Measurements from ENCODE around the gene EVC2.
A peak's percentile ranks its signal among the peaks of the same experiment; 100 is the strongest.

The EVC2 gene

GRCh38 chr4:5554376-5554775 is 154.0 kb downstream of the EVC2 start:
- DNase-seq, result no peak

GRCh38 chr4:5553801-5554200 is 154.6 kb downstream of the EVC2 start:
- no peak for DNase-seq

- no peak for DNase-seq
These were observed 155.9 kb downstream of the EVC2 start for GRCh38 chr4:5552451-5552850.

- no peak for DNase-seq
These were observed 160.6 kb downstream of the EVC2 start for GRCh38 chr4:5547651-5548249.

- no peak for DNase-seq
These were observed 163.1 kb downstream of the EVC2 start for GRCh38 chr4:5545271-5545670.

GRCh38 chr4:5544762-5545161 is 163.6 kb downstream of the EVC2 start:
- no peak for DNase-seq

- no peak for DNase-seq
These were observed 164.7 kb downstream of the EVC2 start for GRCh38 chr4:5543681-5544080.

- no peak for DNase-seq
These were observed 167.2 kb downstream of the EVC2 start for GRCh38 chr4:5541169-5541568.

GRCh38 chr4:5539584-5539983 is 168.8 kb downstream of the EVC2 start:
- DNase-seq, result no peak

- DNase-seq, result no peak
These were observed 176.3 kb downstream of the EVC2 start for GRCh38 chr4:5532100-5532499.

- no peak for DNase-seq
These were observed 180.3 kb downstream of the EVC2 start for GRCh38 chr4:5528031-5528436.

- no peak for DNase-seq
These were observed 181.1 kb downstream of the EVC2 start for GRCh38 chr4:5527211-5527610.

- no peak for DNase-seq
These were observed 182.1 kb downstream of the EVC2 start for GRCh38 chr4:5526080-5526846.

- DNase-seq, result peak; percentile 13
These were observed 183.7 kb downstream of the EVC2 start for GRCh38 chr4:5524446-5525299.

- no peak for DNase-seq
These were observed 191.0 kb downstream of the EVC2 start for GRCh38 chr4:5517372-5517771.

GRCh38 chr4:5515646-5516045 is 192.7 kb downstream of the EVC2 start:
- DNase-seq, result no peak
